ENCODE measurements around the gene LARGE1.
"Not testable (repeated sequence)": the region's sequence is repeated elsewhere in the genome, so short reads cannot be mapped to it uniquely, and the experiment has no call there.

The LARGE1 gene

GRCh38 chr22:33386270-33386669 lies 534.0 kb downstream of the LARGE1 start:
- Histone ChIP-seq H3K27me3 (ENCODE audit: control insufficient read depth in 1 of 2, insufficient read depth in 2 of 2, low read length in 2 of 2) (no peaks in the 10 kb centered on the region), H3K4me3 (ENCODE audit: low read depth in 1 of 2, low read length in 2 of 2) (no peak overlapping the region), H3K9me3 (ENCODE audit: low read length) (no peaks in the 10 kb centered on the region), H3K9ac (ENCODE audit: low read length) (no peak overlapping the region), H3K36me3 (ENCODE audit: insufficient read depth, low read length) (peaks cover 16% of the 10 kb centered on the region), H3K4me1 (ENCODE audit: insufficient read depth, low read length) (no peaks in the 10 kb centered on the region), H3K27ac (ENCODE audit: low read depth, low read length) (no peak overlapping the region)

- no peak overlapping the region for H3K9ac ChIP-seq (ENCODE audit: low read length)
- H3K9me3 ChIP-seq (ENCODE audit: low read length) = no peaks in the 10 kb centered on the region
- no peaks in the 10 kb centered on the region for H3K27me3 ChIP-seq (ENCODE audit: control insufficient read depth in 1 of 2, insufficient read depth in 2 of 2, low read length in 2 of 2)
- peaks cover 16% of the 10 kb centered on the region for H3K36me3 ChIP-seq (ENCODE audit: insufficient read depth, low read length)
- H3K27ac ChIP-seq (ENCODE audit: low read depth, low read length) = no peak overlapping the region
- H3K4me1 ChIP-seq (ENCODE audit: insufficient read depth, low read length) = no peaks in the 10 kb centered on the region
- H3K4me3 ChIP-seq (ENCODE audit: low read depth in 1 of 2, low read length in 2 of 2) = no peak overlapping the region
These were observed 534.7 kb downstream of the LARGE1 start for GRCh38 chr22:33385611-33386010.

- H3K9me3 ChIP-seq (ENCODE audit: low read length) = no peaks in the 10 kb centered on the region
These were observed 537.8 kb downstream of the LARGE1 start for GRCh38 chr22:33382436-33382835.

GRCh38 chr22:33381531-33382406 lies 538.5 kb downstream of the LARGE1 start:
- Histone ChIP-seq H3K9ac (ENCODE audit: low read length) (no peak overlapping the region), H3K4me3 (ENCODE audit: low read depth in 1 of 2, low read length in 2 of 2) (no peak overlapping the region), H3K9me3 (ENCODE audit: low read length) (no peaks in the 10 kb centered on the region), H3K27me3 (ENCODE audit: control insufficient read depth in 1 of 2, insufficient read depth in 2 of 2, low read length in 2 of 2) (no peaks in the 10 kb centered on the region), H3K27ac (ENCODE audit: low read depth, low read length) (no peak overlapping the region), H3K4me1 (ENCODE audit: insufficient read depth, low read length) (no peaks in the 10 kb centered on the region), H3K36me3 (ENCODE audit: insufficient read depth, low read length) (peaks cover 16% of the 10 kb centered on the region)

More at GRCh38 chr22:33382436-33382835, 537.8 kb downstream of the LARGE1 start:
- peaks cover 16% of the 10 kb centered on the region for H3K36me3 ChIP-seq (ENCODE audit: insufficient read depth, low read length)
- H3K9ac ChIP-seq (ENCODE audit: low read length) = no peak overlapping the region
- no peaks in the 10 kb centered on the region for H3K27me3 ChIP-seq (ENCODE audit: control insufficient read depth in 1 of 2, insufficient read depth in 2 of 2, low read length in 2 of 2)
- no peaks in the 10 kb centered on the region for H3K4me1 ChIP-seq (ENCODE audit: insufficient read depth, low read length)
- H3K27ac ChIP-seq (ENCODE audit: low read depth, low read length) = no peak overlapping the region
- no peak overlapping the region for H3K4me3 ChIP-seq (ENCODE audit: low read depth in 1 of 2, low read length in 2 of 2)

GRCh38 chr22:33380789-33381530 lies 539.3 kb downstream of the LARGE1 start:
- Histone ChIP-seq H3K9me3 (ENCODE audit: low read length) (no peaks in the 10 kb centered on the region), H3K27ac (ENCODE audit: low read depth, low read length) (no peak overlapping the region), H3K36me3 (ENCODE audit: insufficient read depth, low read length) (peaks cover 16% of the 10 kb centered on the region), H3K9ac (ENCODE audit: low read length) (no peak overlapping the region), H3K27me3 (ENCODE audit: control insufficient read depth in 1 of 2, insufficient read depth in 2 of 2, low read length in 2 of 2) (no peaks in the 10 kb centered on the region), H3K4me1 (ENCODE audit: insufficient read depth, low read length) (no peaks in the 10 kb centered on the region), H3K4me3 (ENCODE audit: low read depth in 1 of 2, low read length in 2 of 2) (no peak overlapping the region)

- Histone ChIP-seq H3K9ac (ENCODE audit: low read length) (no peak overlapping the region), H3K27me3 (ENCODE audit: control insufficient read depth in 1 of 2, insufficient read depth in 2 of 2, low read length in 2 of 2) (no peaks in the 10 kb centered on the region), H3K9me3 (ENCODE audit: low read length) (no peaks in the 10 kb centered on the region), H3K27ac (ENCODE audit: low read depth, low read length) (no peak overlapping the region), H3K36me3 (ENCODE audit: insufficient read depth, low read length) (peaks cover 16% of the 10 kb centered on the region), H3K4me1 (ENCODE audit: insufficient read depth, low read length) (no peaks in the 10 kb centered on the region), H3K4me3 (ENCODE audit: low read depth in 1 of 2, low read length in 2 of 2) (no peak overlapping the region)
These were observed 540.4 kb downstream of the LARGE1 start for GRCh38 chr22:33379836-33380235.

GRCh38 chr22:33372875-33373274 lies 547.4 kb downstream of the LARGE1 start:
- Histone ChIP-seq H3K9me3 (ENCODE audit: low read length) (no peaks in the 10 kb centered on the region), H3K27ac (ENCODE audit: low read depth, low read length) (no peak overlapping the region), H3K4me3 (ENCODE audit: low read depth in 1 of 2, low read length in 2 of 2) (no peak overlapping the region), H3K4me1 (ENCODE audit: insufficient read depth, low read length) (no peaks in the 10 kb centered on the region), H3K27me3 (ENCODE audit: control insufficient read depth in 1 of 2, insufficient read depth in 2 of 2, low read length in 2 of 2) (no peaks in the 10 kb centered on the region), H3K36me3 (ENCODE audit: insufficient read depth, low read length) (no peaks in the 10 kb centered on the region), H3K9ac (ENCODE audit: low read length) (no peak overlapping the region)

- H3K4me3 ChIP-seq (ENCODE audit: low read depth in 1 of 2, low read length in 2 of 2); H3K9me3 ChIP-seq (ENCODE audit: low read length); H3K27me3 ChIP-seq (ENCODE audit: control insufficient read depth in 1 of 2, insufficient read depth in 2 of 2, low read length in 2 of 2); H3K9ac ChIP-seq (ENCODE audit: low read length); H3K27ac ChIP-seq (ENCODE audit: low read depth, low read length); H3K4me1 ChIP-seq (ENCODE audit: insufficient read depth, low read length); H3K36me3 ChIP-seq (ENCODE audit: insufficient read depth, low read length): not testable (repeated sequence)
These were observed 557.0 kb downstream of the LARGE1 start for GRCh38 chr22:33363256-33363655.

- H3K27me3 ChIP-seq (ENCODE audit: control insufficient read depth in 1 of 2, insufficient read depth in 2 of 2, low read length in 2 of 2) = no peaks in the 10 kb centered on the region
- H3K9me3 ChIP-seq (ENCODE audit: low read length) = no peaks in the 10 kb centered on the region
- H3K4me3 ChIP-seq (ENCODE audit: low read depth in 1 of 2, low read length in 2 of 2) = no peak overlapping the region
- H3K36me3 ChIP-seq (ENCODE audit: insufficient read depth, low read length) = no peaks in the 10 kb centered on the region
- H3K27ac ChIP-seq (ENCODE audit: low read depth, low read length) = no peak overlapping the region
- no peaks in the 10 kb centered on the region for H3K4me1 ChIP-seq (ENCODE audit: insufficient read depth, low read length)
- no peak overlapping the region for H3K9ac ChIP-seq (ENCODE audit: low read length)
These were observed 557.6 kb downstream of the LARGE1 start for GRCh38 chr22:33362702-33363101.

GRCh38 chr22:33361581-33361980 lies 558.7 kb downstream of the LARGE1 start:
- Histone ChIP-seq H3K9me3 (ENCODE audit: low read length) (no peaks in the 10 kb centered on the region), H3K27me3 (ENCODE audit: control insufficient read depth in 1 of 2, insufficient read depth in 2 of 2, low read length in 2 of 2) (no peaks in the 10 kb centered on the region), H3K27ac (ENCODE audit: low read depth, low read length) (no peak overlapping the region), H3K4me3 (ENCODE audit: low read depth in 1 of 2, low read length in 2 of 2) (no peak overlapping the region), H3K4me1 (ENCODE audit: insufficient read depth, low read length) (no peaks in the 10 kb centered on the region), H3K36me3 (ENCODE audit: insufficient read depth, low read length) (peaks cover 3% of the 10 kb centered on the region), H3K9ac (ENCODE audit: low read length) (no peak overlapping the region)

- Histone ChIP-seq H3K9me3 (ENCODE audit: low read length) (no peaks in the 10 kb centered on the region), H3K4me3 (ENCODE audit: low read depth in 1 of 2, low read length in 2 of 2) (no peak overlapping the region), H3K4me1 (ENCODE audit: insufficient read depth, low read length) (no peaks in the 10 kb centered on the region), H3K36me3 (ENCODE audit: insufficient read depth, low read length) (peaks cover 3% of the 10 kb centered on the region), H3K27me3 (ENCODE audit: control insufficient read depth in 1 of 2, insufficient read depth in 2 of 2, low read length in 2 of 2) (no peaks in the 10 kb centered on the region), H3K27ac (ENCODE audit: low read depth, low read length) (no peak overlapping the region), H3K9ac (ENCODE audit: low read length) (no peak overlapping the region)
These were observed 562.3 kb downstream of the LARGE1 start for GRCh38 chr22:33357981-33358399.
